Brain microvascular endothelial cell (primary cell): Measurements from ENCODE around the gene SLC25A42.

ENCODE experiments used
- DNase-seq: peaks from one replicate; pipeline ENCODE4 v3.0.0-alpha.2; 2020
- H3K27ac ChIP-seq: fragments of 250-450 bp; sonication (Bioruptor Pico); 2 replicates; pipeline ENCODE4 v1.5.1; 2020; ENCODE audit warnings: mild to moderate bottlenecking, moderate library complexity
- H3K27me3 ChIP-seq: fragments of 250-450 bp; sonication (Bioruptor Pico); replicated peaks from 2 replicates; pipeline ENCODE4 v1.5.1; 2020; ENCODE audit warnings: mild to moderate bottlenecking
- H3K36me3 ChIP-seq: fragments of 250-450 bp; sonication (Bioruptor Pico); replicated peaks from 2 replicates; pipeline ENCODE4 v1.5.1; 2020; ENCODE audit warnings: mild to moderate bottlenecking
- H3K4me3 ChIP-seq: 2 replicates; pipeline ENCODE4 v1.5.1; 2011; ENCODE audit warnings: low read depth, mild to moderate bottlenecking, control low read depth, low read length, moderate library complexity
- CTCF ChIP-seq: IDR thresholded peaks from 2 replicates; pipeline ENCODE4 v1.5.1; 2011; ENCODE audit warnings: low read depth, mild to moderate bottlenecking, moderate library complexity, low read length, control low read depth, inconsistent platforms; ENCODE audit errors: missing control alignments
- in situ Hi-C: cut with HindIII; loops from 2 replicates; pipeline ENCODE4 v1.10.0; 2017; ENCODE audit warnings: low sequenced_read_pairs, low pct_ligation_motif_present

SLC25A42 gene

DNA sequence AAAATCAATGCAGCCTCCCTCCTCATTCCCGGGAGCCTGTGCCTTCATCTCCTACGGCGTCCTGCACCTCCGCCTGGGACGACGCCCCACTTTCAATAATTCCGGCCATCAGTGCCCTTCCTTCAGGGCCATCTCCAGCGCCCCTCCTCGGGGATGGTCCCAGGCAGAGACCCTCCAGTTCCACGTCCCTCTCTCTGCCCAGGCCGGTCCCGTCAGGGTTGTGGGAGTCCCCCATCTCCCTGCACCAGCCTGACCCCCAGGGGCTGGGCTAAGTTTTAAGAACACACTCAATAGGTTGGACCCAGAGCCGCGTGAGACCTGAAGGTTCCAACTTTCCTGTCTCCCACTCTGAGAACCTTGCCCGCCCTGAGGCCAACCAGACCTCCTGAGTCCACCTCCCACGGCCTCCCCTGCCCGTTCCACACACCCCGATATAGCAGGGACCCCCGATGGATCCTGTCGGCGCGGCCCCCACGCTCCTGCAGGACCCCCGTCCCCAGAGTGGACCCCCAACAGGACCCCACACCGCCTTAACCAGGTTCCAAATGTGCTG, 73.8 kb downstream of the SLC25A42 start:
- H3K27ac ChIP-seq: peak overlapping the region; percentile 62
- peak overlapping the region; percentile 84 for H3K4me3 ChIP-seq
- no peaks in the 10 kb centered on the region for H3K27me3 ChIP-seq
- no peaks in the 10 kb centered on the region for H3K36me3 ChIP-seq
- no peak for DNase-seq
- in situ Hi-C loops: no loop called here
- no peak for TF ChIP-seq CTCF

- peak within 1 kb of the TSS; percentile 62 for H3K27ac ChIP-seq
- peak within 1 kb of the TSS; percentile 84 for H3K4me3 ChIP-seq
- TF ChIP-seq CTCF: no peak
- no peaks in the 10 kb centered on the region for H3K36me3 ChIP-seq
- in situ Hi-C loops: no loop called here
- no peaks in the 10 kb centered on the region for H3K27me3 ChIP-seq
- DNase-seq: peak; percentile 100
Measured at GRCh38 chr19:19138109-19138981, 74.6 kb downstream of the SLC25A42 start, which contains the start of gene TMEM161A. TMEM161A (minus strand) TSS chr19:19138478; CDS start chr19:19138428, 50 bp downstream.

DNA sequence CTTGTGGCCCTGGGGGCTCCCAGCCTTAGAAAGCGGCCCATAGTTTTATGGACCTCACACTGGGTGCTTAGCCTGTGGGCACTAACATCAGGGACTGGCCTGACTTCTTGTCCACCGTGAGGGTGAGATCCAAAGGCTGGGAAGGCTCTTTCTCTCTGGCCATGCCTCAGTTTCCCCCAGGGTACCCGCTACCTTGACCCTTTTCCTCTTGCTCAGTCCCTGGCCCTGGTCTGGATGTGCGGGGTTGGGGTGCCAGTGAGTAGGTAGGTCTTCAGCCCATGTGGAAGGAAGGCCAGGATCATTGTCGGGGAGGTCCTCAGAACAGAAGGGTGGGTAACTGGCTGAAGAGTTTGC, 76.1 kb downstream of the SLC25A42 start:
- no peak overlapping the region for H3K4me3 ChIP-seq
- in situ Hi-C loops: no loop called here
- H3K36me3 ChIP-seq: no peaks in the 10 kb centered on the region
- H3K27me3 ChIP-seq: no peaks in the 10 kb centered on the region
- no peak overlapping the region for H3K27ac ChIP-seq
- no peak for DNase-seq
- TF ChIP-seq CTCF: no peak

DNA sequence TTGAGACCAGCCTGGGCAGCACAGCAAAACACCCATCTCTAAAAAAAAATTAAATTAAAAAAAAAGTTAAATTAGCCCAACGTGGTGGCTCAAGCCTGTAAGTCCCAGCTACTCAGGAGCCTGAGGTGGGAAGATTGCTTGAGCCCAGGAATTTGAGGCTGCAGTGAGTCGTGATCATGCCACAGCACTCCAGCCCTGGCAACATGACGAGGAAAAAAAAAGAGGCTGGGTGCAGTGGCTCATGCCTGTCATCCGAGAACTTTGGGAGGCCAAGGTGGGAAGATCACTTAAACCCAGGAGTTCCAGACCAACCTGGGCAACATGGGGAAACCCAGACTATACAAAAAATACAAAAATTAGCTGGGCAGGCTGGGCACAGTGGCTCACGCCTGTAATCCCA, 76.7 kb downstream of the SLC25A42 start:
- Histone ChIP-seq H3K27ac (no peak overlapping the region), H3K27me3 (no peaks in the 10 kb centered on the region), H3K4me3 (no peak overlapping the region), H3K36me3 (no peaks in the 10 kb centered on the region)
- no peak for TF ChIP-seq CTCF
- in situ Hi-C loops: no loop called here
- DNase-seq: no peak

DNA sequence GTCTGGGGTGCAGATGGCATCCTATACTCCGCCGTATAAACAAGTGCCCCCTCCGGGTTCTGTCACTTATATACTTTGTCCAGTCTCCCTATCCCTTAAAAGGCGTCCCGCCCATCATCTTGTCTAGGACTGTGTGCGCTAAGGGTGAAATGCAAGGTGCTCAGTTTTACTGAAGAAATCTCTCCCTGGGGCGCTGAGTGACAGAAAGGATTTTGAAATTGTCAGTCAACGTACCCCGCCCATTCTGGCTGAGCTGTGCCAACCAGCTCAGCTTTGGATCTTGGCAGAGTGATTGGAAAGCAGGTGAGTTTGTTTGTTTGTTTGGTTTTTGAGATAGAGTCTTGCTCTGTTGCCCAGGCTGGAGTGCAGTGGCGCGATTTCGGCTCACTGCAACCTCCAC, 78.6 kb downstream of the SLC25A42 start:
- Histone ChIP-seq H3K4me3 (no peak overlapping the region), H3K36me3 (no peaks in the 10 kb centered on the region), H3K27ac (no peak overlapping the region), H3K27me3 (no peaks in the 10 kb centered on the region)
- DNase-seq: no peak
- in situ Hi-C loops: no loop called here
- TF ChIP-seq CTCF: no peak
